ENCODE results near the gene ARHGAP15. TPM values are rescaled to one million over a fixed set of nuclear protein-coding genes. Genes with fewer than 3 reads are reported as not detected.

ARHGAP15 gene
- total RNA-seq, 8 experiments from 2014 or later, result 0.29 to 1.3 (median 0.51) TPM; not detected in 2

DNA sequence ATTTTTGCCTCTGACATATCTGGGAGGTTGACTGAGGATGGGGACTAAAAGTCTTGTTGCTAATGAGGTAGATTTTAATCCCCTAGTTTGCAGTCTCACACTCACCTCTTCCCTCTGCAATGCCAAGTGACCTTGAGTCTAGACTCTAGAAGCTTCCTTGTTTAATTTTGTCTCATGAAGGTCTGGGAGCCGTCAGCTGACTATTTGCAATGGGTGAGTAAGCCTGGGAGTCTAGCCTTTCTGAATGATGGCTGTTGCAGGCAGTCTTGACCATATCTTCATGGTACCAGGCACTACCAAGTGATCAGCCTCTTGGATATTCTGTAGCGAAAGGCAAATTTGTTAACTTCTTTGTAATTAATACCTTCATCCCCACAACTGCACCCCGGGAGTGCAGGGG, 61.2 kb downstream of the ARHGAP15 start:
- 0 to 93% (median 78%) methylated on average over 1 to 2 of the region's 3 CpGs; no CpG with 5 or more reads in 3 of the 10 experiments for WGBS, 10 experiments
- no peak for ATAC-seq (replicated peaks in 6 of 8)
- H3K4me1 ChIP-seq (replicated peaks in 1 of 2), result peaks cover 0 to 8% of the 10 kb centered on the region in 2 donors
- no peak overlapping the region for H3K4me3 ChIP-seq
- in situ Hi-C loops (cut with MboI; ENCODE audit: low pct_unique_long_range_greater_than_20kb in 2 of 9, low sequenced_read_pairs in 9 of 9, unreplicated experiment in 9 of 9), result no loop called here
- no peak overlapping the region for H3K27ac ChIP-seq

DNA sequence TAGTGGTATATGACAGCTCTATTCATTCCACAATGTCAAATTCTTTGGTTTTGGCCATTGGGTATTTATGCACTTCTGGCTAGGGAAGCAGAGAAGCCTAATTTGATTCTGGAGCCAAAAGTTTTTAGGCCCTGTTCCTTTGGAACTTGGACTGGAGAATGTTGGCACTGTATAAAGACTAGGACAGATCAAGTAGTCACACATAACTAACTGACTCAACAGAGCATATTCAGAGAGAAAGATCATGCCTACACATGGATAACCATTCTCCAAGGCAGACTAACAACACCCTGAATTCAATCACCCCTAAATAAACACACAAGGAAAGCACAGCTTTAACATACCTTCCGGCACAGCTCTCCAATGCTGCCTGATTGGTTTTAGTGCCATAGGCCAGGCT, 62.9 kb downstream of the ARHGAP15 start:
- WGBS, 10 experiments, result 80 to 100% (median 100%) methylated on average over 1 of the region's 1 CpG; no CpG with 5 or more reads in 7 of the 10 experiments
- no peak overlapping the region for H3K4me3 ChIP-seq
- peaks cover 0 to 8% of the 10 kb centered on the region in 2 donors for H3K4me1 ChIP-seq (replicated peaks in 1 of 2)
- in situ Hi-C loops (cut with MboI; ENCODE audit: low pct_unique_long_range_greater_than_20kb in 2 of 9, low sequenced_read_pairs in 9 of 9, unreplicated experiment in 9 of 9), result no loop called here
- no peak overlapping the region for H3K27ac ChIP-seq
- no peak for ATAC-seq (replicated peaks in 6 of 8)

DNA sequence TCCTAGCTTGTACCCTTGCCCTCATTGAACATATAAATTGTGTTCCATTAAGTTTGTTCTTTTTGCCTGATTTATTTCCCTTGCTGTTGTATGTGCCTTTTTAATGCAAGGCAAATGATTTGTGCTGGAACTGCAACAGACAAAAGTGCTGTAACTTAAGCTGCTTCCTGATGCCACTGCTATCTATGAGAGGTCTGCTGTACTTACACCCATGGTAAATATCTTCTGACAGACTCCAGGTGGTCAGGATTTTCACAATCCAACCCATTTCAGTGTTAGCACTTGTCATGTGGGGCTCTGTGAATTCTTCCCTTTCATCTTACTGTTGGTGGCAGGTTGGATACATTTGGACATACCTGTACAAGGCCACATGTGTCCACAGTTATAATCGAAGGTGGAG, 63.5 kb downstream of the ARHGAP15 start:
- in situ Hi-C loops (cut with MboI; ENCODE audit: low pct_unique_long_range_greater_than_20kb in 2 of 9, low sequenced_read_pairs in 9 of 9, unreplicated experiment in 9 of 9), result no loop called here
- WGBS, 10 experiments, result 0 to 100% (median 43%) methylated on average over 1 of the region's 1 CpG; no CpG with 5 or more reads in 3 of the 10 experiments
- H3K4me3 ChIP-seq, result no peak overlapping the region
- H3K4me1 ChIP-seq (replicated peaks in 1 of 2), result peaks cover 0 to 8% of the 10 kb centered on the region in 2 donors
- ATAC-seq (replicated peaks in 6 of 8), result peak in 1 of 8 experiments; percentile 41
- no peak overlapping the region for H3K27ac ChIP-seq

DNA sequence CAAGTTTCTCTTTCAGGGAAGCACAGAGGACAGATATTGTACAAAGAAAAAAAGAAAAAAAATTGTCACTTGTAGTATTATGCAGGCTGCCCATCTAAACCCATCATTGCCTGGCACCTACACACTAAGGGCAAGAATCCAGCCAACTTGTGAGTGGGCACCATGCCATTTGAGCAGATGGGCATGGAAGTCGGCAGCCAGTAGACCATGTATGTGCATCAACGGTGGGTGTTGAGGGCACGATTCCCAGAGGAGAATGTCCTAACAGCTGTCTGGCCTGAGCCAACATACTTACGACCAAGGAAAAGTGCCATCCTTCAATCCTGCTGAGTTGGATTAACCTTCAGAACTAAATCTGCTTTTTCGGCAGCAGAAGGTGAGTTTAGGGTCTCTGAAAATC, 63.9 kb downstream of the ARHGAP15 start:
- Histone ChIP-seq H3K27ac (no peak overlapping the region), H3K4me1 (replicated peaks in 1 of 2) (peaks cover 0 to 8% of the 10 kb centered on the region in 2 donors), H3K4me3 (no peak overlapping the region)
- in situ Hi-C loops (cut with MboI; ENCODE audit: low pct_unique_long_range_greater_than_20kb in 2 of 9, low sequenced_read_pairs in 9 of 9, unreplicated experiment in 9 of 9), result no loop called here
- WGBS, 10 experiments, result 21 to 100% (median 80%) methylated on average over 1 to 4 of the region's 5 CpGs; no CpG with 5 or more reads in 3 of the 10 experiments
- ATAC-seq (replicated peaks in 6 of 8), result no peak

DNA sequence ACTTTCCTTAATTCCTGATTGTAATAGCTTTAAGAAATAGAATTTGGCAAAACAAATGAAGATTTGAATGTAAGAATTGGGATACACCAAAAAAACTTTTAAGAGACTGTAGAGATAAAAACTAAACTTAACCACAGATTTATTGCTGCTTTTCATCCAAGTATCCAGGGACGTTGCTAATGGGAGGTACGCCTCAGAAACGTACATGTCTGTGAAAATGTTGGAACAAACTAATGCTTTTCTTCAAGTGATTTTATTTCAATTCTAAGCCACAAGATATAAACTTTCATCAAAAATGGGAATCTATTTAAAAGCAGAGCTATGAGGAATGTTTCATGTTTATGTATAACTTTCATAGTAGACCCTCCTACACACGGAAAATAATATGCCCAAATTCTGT, 66.3 kb downstream of the ARHGAP15 start:
- ATAC-seq (replicated peaks in 6 of 8), result no peak
- in situ Hi-C loops (cut with MboI; ENCODE audit: low pct_unique_long_range_greater_than_20kb in 2 of 9, low sequenced_read_pairs in 9 of 9, unreplicated experiment in 9 of 9), result no loop called here
- H3K4me1 ChIP-seq (replicated peaks in 1 of 2), result peaks cover 0 to 8% of the 10 kb centered on the region in 2 donors
- no peak overlapping the region for H3K27ac ChIP-seq
- WGBS, 10 experiments, result 14 to 94% (median 62%) methylated on average over 2 to 4 of the region's 4 CpGs; no CpG with 5 or more reads in 2 of the 10 experiments
- no peak overlapping the region for H3K4me3 ChIP-seq

DNA sequence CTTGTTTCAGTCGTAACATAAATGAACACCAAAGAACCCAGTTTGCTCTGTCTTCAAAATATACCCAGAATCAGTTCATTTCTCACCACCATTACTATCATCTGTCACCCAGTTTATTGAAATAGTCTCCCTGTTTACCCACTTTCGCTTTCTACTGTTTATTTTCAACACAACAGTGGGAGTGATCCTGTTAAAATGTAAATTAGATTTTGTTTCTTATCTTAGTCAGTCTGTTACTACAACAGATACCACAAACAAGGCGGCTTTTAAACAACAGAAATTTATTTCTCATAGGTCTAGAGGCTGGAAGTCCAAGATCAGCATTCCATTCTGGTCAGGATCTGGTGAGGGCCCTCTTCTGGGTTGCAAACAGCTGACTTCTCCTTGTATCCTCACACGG, 74.8 kb downstream of the ARHGAP15 start:
- Histone ChIP-seq H3K4me3 (no peak overlapping the region), H3K4me1 (replicated peaks in 1 of 2) (no peaks in the 10 kb centered on the region), H3K27ac (no peak overlapping the region)
- WGBS, 10 experiments, result 33 to 98% (median 82%) methylated on average over 1 to 4 of the region's 4 CpGs; no CpG with 5 or more reads in 1 of the 10 experiments
- peak in 2 of 8 experiments; percentile 65 to 91 for ATAC-seq (replicated peaks in 6 of 8)
- in situ Hi-C loops (cut with MboI; ENCODE audit: low pct_unique_long_range_greater_than_20kb in 2 of 9, low sequenced_read_pairs in 9 of 9, unreplicated experiment in 9 of 9), result loop anchor here in 1 of 9 experiments (25.0 kb wide), 1 partner anchor 92 kb away; no protein-coding TSS in a partner anchor

DNA sequence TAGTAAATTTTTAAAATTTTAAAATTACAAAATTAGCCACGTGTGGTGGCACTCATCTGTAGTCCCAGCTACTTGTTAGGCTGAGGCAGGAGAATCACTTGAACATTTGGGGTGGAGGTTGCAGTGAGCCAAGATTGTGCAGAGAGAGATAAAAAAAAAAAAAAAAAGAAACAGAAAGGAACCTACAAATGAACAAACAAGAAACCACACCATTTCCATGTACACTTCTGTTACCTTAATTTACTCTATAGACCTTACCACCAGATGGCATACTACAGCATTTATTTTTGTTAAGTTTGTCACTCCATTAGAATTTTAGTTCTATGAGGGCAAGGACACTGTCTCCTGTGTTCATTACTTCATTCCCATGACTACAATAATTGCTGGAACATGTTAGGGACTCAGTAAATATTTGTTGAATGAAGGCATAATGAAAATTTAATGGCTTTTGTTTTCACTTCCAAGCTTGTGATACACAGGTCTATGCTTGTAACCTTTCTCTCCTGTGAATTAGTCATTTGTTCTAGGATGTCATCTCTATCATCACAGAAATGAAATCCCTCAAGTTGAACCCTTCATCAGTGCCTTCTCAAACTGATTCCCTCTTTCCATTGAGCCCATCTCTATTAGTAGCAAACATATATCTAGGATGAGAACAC, 76.0 kb downstream of the ARHGAP15 start:
- peak in 3 of 8 experiments; percentile 36 to 43 (median 42) for ATAC-seq (replicated peaks in 6 of 8)
- no peak overlapping the region for H3K27ac ChIP-seq
- no peaks in the 10 kb centered on the region for H3K4me1 ChIP-seq (replicated peaks in 1 of 2)
- WGBS, 10 experiments, result 17 to 100% (median 80%) methylated on average over 1 of the region's 1 CpG; no CpG with 5 or more reads in 1 of the 10 experiments
- in situ Hi-C loops (cut with MboI; ENCODE audit: low pct_unique_long_range_greater_than_20kb in 2 of 9, low sequenced_read_pairs in 9 of 9, unreplicated experiment in 9 of 9), result loop anchor here in 1 of 9 experiments (25.0 kb wide), 1 partner anchor 93 kb away; no protein-coding TSS in a partner anchor
- no peak overlapping the region for H3K4me3 ChIP-seq

DNA sequence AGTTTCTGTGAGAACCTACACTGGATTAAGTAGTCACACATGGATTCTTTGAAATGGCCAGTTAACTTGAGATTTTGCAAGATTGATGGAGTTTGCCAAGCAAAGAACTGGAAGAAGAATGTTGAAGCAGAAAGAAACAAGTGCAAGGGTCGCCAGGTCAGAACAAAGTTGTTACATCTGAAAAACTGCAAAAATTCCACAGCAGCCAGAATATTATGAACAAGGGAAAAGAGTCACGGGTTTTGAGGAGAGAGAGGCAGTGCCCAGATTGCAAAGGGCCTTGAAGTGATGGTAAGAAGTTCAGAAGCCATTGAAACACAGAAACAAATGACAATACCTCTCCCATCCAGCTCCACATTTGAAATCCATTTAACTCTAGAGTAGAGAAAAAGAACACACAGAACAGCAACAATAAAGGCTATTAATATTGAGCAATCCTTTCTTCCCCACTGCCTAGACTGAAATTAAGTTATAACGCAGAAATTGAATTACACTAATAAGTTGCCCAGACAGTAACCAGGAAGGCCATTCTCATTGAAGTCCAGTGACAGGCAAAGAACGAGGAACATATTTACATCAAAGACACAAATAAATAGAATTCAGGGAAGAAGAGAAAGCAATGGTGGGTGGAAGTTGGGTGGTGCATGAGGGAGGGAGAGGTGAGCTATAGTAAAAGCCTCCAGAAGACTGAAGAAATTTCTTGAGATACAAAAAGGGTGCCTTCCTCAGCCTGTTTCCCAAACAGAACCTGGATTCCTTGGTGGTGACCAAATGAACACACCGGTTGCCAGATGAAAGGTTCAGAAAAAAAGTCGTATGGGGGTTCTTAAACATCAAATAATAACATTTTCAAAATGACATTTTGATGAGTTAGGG, 80.6 kb downstream of the ARHGAP15 start:
- no peak for ATAC-seq (replicated peaks in 6 of 8)
- WGBS, 10 experiments, result 9 to 84% (median 52%) methylated on average over 3 to 6 of the region's 6 CpGs
- in situ Hi-C loops (cut with MboI; ENCODE audit: low pct_unique_long_range_greater_than_20kb in 2 of 9, low sequenced_read_pairs in 9 of 9, unreplicated experiment in 9 of 9), result loop anchor here in 1 of 9 experiments (25.0 kb wide), 1 partner anchor 98 kb away; no protein-coding TSS in a partner anchor

DNA sequence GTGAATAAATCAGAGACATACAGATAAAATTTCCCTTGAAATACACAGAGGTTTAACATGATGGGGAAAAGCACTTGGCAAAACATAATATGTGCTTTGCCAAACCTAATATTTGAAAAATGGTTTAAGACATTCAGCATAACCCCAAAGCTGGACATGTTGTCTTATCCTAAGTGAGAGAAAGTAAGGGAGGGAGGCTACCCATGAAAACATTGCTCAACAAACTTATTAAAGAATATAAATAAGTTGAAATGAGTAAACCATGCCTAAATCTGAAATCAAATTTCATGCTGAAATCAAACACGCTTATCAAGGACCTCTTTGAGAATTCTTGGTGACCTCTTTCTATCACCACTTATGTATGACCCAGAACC, 81.2 kb downstream of the ARHGAP15 start:
- WGBS, 10 experiments, result 9 to 100% (median 89%) methylated on average over 1 of the region's 1 CpG; no CpG with 5 or more reads in 1 of the 10 experiments
- H3K27ac ChIP-seq, result no peak overlapping the region
- ATAC-seq (replicated peaks in 6 of 8), result no peak
- in situ Hi-C loops (cut with MboI; ENCODE audit: low pct_unique_long_range_greater_than_20kb in 2 of 9, low sequenced_read_pairs in 9 of 9, unreplicated experiment in 9 of 9), result loop anchor here in 1 of 9 experiments (25.0 kb wide), 1 partner anchor 98 kb away; no protein-coding TSS in a partner anchor
- no peak overlapping the region for H3K4me3 ChIP-seq
- H3K4me1 ChIP-seq (replicated peaks in 1 of 2), result no peaks in the 10 kb centered on the region

More for the DNA sequence above, 80.6 kb downstream of the ARHGAP15 start:
- H3K4me1 ChIP-seq (replicated peaks in 1 of 2), result no peaks in the 10 kb centered on the region
- no peak overlapping the region for H3K4me3 ChIP-seq
- H3K27ac ChIP-seq, result no peak overlapping the region

DNA sequence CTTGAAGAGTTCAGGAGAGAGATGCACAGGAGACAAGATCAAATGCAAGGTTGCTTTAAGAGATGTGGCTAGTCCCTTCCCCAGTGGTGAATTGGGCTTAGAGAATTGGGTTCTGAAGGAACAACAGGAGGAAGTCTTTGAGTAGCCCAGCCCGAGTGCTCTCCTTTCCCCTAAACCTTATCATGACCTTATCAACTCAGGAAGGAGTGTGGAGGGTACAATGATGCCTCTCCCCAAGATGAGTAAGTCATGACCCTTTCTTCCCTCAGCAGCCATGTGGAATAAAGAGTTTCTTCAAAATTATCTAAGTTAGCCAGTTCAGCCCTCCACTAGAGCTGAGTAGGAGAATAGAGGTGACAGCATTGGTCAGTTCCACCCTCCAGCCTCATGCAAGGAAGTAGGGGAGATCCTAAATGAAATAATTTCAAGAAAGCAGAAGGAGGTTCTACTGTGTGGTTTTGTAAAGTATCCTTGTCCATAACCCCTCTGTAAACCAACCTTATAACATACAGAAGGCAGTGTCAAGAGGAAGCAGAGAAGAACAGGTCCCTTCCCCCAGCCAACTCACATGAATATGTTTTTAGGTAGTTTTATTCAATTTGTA, 88.4 kb downstream of the ARHGAP15 start:
- WGBS, 10 experiments, result 10 to 100% (median 62%) methylated on average over 1 of the region's 1 CpG; no CpG with 5 or more reads in 6 of the 10 experiments
- no peak for ATAC-seq (replicated peaks in 6 of 8)
- in situ Hi-C loops (cut with MboI; ENCODE audit: low pct_unique_long_range_greater_than_20kb in 2 of 9, low sequenced_read_pairs in 9 of 9, unreplicated experiment in 9 of 9), result loop anchor here in 1 of 9 experiments (25.0 kb wide), 1 partner anchor 105 kb away; no protein-coding TSS in a partner anchor
- Histone ChIP-seq H3K4me3 (no peak overlapping the region), H3K27ac (no peak overlapping the region), H3K4me1 (replicated peaks in 1 of 2) (no peaks in the 10 kb centered on the region)

DNA sequence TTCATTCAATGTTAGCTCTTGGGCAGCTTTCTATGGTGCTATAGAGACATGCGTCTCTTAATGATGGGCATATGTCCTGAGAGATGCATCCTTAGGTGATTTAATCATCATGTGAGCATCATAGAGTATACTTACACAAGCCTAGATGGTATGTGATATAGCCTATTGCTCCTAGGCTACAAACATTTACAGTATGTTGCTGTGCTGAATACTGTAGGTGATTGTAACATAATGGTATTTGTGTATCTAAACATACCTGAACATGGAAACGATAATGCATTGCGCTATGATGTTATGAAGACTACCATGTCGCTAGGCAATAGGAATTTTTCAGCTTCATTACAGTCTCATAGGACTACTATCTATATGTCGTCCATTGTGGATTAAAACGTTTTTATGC, 89.4 kb downstream of the ARHGAP15 start:
- WGBS, 10 experiments, result 71 to 100% (median 87%) methylated on average over 1 to 6 of the region's 6 CpGs; no CpG with 5 or more reads in 1 of the 10 experiments
- in situ Hi-C loops (cut with MboI; ENCODE audit: low pct_unique_long_range_greater_than_20kb in 2 of 9, low sequenced_read_pairs in 9 of 9, unreplicated experiment in 9 of 9), result loop anchor here in 1 of 9 experiments (25.0 kb wide), 1 partner anchor 106 kb away; no protein-coding TSS in a partner anchor
- Histone ChIP-seq H3K4me3 (no peak overlapping the region), H3K4me1 (replicated peaks in 1 of 2) (no peaks in the 10 kb centered on the region), H3K27ac (no peak overlapping the region)
- ATAC-seq (replicated peaks in 6 of 8), result no peak

DNA sequence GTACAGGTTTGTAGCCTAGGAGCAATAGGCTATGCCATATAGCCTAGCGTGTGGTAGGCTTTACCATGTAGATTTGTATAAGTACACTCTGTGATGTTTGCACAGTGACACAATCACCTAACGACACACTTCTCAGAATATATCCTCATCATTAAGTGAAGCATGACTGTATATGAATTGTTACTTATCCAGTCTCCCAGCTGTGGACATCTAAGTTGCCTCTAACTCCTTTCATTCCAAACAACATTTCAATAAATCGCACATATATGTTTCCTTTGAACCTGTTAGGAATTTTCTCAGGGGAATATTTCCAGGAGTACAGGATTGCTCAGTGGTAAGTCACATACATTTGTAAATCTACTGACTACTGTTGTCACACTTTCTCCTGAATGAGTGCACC, 90.0 kb downstream of the ARHGAP15 start:
- ATAC-seq (replicated peaks in 6 of 8), result no peak
- Histone ChIP-seq H3K4me3 (no peak overlapping the region), H3K27ac (no peak overlapping the region), H3K4me1 (replicated peaks in 1 of 2) (no peaks in the 10 kb centered on the region)
- WGBS, 10 experiments, result 40 to 100% (median 88%) methylated on average over 1 to 3 of the region's 3 CpGs; no CpG with 5 or more reads in 4 of the 10 experiments
- in situ Hi-C loops (cut with MboI; ENCODE audit: low pct_unique_long_range_greater_than_20kb in 2 of 9, low sequenced_read_pairs in 9 of 9, unreplicated experiment in 9 of 9), result loop anchor here in 1 of 9 experiments (25.0 kb wide), 1 partner anchor 107 kb away; no protein-coding TSS in a partner anchor

All from motor neuron (in vitro differentiated cells).